NB4 (cell line): ENCODE measurements around the gene PKM.
A peak's percentile ranks its signal among the peaks of the same experiment; 100 is the strongest.

Source experiments
- DNase-seq: peaks from one replicate; pipeline ENCODE4 v3.0.0; 2010; ENCODE audit warnings: low read depth
- H3K4me3 ChIP-seq: one replicate; pipeline ENCODE4 v1.5.1; 2011; ENCODE audit warnings: mild to moderate bottlenecking, low read depth, low read length, moderate library complexity
- MYC ChIP-seq: IDR thresholded peaks from 2 replicates; pipeline ENCODE4 v1.6.1; 2011; ENCODE audit warnings: low read depth, low read length
- POLR2A ChIP-seq: IDR thresholded peaks from 2 replicates; pipeline ENCODE4 v1.6.1; 2011; ENCODE audit warnings: mild to moderate bottlenecking; ENCODE audit not compliant: insufficient read length; ENCODE audit errors: extremely low read depth
- TF ChIP-seq, protein P1 (sequence below): IDR thresholded peaks from 2 replicates; pipeline ENCODE4 v1.6.1; 2011; ENCODE audit warnings: low read depth, low read length
- TF ChIP-seq, protein P2 (sequence below): IDR thresholded peaks from one replicate; pipeline ENCODE4 v1.5.1; 2012; ENCODE audit warnings: low read depth, low read length

PKM gene

DNA sequence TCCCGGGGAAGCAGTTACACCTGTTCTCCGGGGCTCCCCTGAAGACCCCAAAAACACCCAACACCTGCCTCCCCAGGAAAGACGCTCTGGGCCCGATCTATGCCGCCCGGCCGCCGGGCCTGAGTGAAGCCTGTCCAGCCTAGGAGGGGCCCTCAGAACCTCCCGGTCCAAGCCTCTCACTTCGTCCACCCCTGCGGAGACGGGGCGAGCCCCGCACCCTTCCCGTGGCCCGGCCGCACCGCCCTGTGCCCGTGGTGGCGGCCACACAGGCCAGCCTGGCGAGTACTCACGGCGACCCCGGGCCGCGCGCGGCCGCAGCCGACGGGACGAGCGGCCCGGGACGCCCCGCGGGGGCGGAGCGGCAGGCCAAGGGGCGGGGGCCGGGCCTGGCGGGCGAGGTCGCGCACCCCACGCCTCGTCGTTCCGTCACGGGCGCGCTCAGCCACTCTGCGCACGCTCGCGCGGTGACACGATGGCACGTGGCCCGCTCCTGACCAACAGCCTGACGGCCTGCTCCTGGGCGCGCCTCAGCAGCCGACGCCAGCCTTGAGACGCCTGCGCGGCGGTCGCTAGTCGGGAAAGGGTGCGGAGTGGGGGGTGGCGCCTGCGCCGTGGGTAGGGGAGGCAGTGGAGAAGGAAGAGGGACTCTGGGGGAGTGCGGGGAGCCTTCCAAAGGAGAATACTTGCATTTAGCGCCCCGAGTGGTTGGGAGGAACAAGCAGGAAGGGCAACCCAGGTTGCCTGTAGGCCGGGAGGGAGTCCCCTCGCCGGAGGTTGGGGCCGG is 41.4 kb upstream of the PKM start, which contains the start of gene PARP6:
PARP6 (minus strand) TSS at position 342 of the 784 bp plus-strand sequence. CDS start 5,077 bp downstream, outside the sequence.
- TF ChIP-seq, protein P1, sequence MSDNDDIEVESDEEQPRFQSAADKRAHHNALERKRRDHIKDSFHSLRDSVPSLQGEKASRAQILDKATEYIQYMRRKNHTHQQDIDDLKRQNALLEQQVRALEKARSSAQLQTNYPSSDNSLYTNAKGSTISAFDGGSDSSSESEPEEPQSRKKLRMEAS, result peak; percentile 98
- TF ChIP-seq POLR2A (peak; percentile 45), MYC (peak; percentile 59)
- TF ChIP-seq, protein P2, sequence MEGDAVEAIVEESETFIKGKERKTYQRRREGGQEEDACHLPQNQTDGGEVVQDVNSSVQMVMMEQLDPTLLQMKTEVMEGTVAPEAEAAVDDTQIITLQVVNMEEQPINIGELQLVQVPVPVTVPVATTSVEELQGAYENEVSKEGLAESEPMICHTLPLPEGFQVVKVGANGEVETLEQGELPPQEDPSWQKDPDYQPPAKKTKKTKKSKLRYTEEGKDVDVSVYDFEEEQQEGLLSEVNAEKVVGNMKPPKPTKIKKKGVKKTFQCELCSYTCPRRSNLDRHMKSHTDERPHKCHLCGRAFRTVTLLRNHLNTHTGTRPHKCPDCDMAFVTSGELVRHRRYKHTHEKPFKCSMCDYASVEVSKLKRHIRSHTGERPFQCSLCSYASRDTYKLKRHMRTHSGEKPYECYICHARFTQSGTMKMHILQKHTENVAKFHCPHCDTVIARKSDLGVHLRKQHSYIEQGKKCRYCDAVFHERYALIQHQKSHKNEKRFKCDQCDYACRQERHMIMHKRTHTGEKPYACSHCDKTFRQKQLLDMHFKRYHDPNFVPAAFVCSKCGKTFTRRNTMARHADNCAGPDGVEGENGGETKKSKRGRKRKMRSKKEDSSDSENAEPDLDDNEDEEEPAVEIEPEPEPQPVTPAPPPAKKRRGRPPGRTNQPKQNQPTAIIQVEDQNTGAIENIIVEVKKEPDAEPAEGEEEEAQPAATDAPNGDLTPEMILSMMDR, result peak; percentile 69
- peak; percentile 99 for DNase-seq
- H3K4me3 ChIP-seq, result peak within 1 kb of the TSS; percentile 73

DNA sequence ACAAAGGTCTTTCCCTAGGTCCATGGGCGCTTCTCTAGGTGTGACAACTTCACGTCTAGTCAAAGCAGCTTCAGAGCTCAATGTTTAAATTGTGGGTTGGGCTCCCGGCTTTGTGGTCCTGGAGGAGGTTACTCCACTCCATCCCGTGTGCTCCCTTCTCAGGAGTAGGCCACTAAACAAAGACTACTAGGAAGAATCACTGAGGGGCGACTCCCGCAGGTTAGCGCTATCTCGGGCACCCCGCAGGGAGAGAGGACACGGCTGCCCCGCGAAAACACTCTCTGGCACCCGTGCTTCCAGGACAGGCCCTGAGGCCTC is 40.9 kb upstream of the PKM start:
- peak; percentile 36 for DNase-seq
- TF ChIP-seq, protein P1, result no peak
- TF ChIP-seq, protein P2, result no peak
- TF ChIP-seq MYC (no peak), POLR2A (no peak)
- peak overlapping the region; percentile 73 for H3K4me3 ChIP-seq

DNA sequence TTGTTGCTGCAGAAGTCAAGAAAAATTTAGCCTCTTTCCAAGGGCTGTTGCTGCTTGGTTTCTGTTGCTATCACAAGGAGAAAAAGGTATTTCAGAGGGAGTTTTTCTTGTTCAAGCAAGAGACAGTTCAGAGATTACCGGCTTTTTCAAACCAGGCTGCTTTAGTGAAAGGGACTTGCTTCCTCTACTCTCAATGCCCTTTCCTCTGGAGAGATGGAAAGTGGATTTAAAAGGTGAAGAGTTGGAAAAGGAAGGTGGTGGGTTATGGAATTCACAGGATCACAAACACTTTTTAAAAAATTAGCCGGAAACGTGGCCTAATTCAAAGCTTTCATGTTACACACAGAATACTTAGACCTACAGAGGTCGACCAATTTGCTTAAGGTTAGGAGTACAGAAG is 40.2 kb upstream of the PKM start:
- H3K4me3 ChIP-seq, result peak overlapping the region; percentile 73
- TF ChIP-seq, protein P1, result no peak
- TF ChIP-seq, protein P2, result no peak
- TF ChIP-seq MYC (no peak), POLR2A (no peak)
- no peak for DNase-seq

DNA sequence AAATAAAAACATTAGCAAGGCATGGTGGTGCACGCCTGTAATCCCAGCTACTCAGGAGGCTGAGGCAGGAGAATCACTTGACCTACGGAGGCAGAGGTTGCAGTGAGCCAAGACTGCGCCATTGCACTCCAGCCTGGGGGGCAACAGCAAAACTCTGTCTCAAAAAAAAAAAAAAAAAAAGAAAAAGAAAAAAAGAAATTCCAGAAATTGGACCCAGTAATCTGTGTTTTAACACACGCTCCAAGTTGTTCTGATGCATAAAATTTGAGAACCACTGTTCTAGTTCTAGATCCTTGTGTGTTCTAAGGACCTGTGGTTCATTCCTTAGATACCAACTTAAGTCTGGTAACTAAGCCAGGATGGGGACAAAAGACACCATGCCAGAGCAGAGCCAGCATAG is 38.7 kb upstream of the PKM start:
- TF ChIP-seq, protein P2, result no peak
- TF ChIP-seq POLR2A, result no peak
- TF ChIP-seq MYC, result no peak
- TF ChIP-seq, protein P1, result no peak
- H3K4me3 ChIP-seq, result no peak overlapping the region
- no peak for DNase-seq

DNA sequence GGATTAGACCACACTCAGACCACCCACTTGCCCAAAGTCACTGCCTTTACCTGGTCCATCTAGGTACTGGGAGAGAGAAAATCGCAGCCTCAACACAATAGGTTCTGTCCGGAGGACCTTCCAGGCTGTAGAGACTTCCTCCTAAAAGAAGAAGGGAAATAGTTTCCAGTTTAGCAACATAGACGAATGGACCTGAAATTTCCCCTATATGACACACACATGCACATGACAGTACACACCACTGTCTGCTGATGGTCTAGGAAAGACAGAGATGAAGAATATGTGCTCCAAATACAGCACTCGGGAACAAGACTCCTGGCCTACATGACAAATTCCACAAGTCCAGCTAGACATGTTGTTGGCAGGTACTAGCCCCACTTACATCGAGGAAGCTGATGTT is 34.0 kb upstream of the PKM start:
- H3K4me3 ChIP-seq, result no peak overlapping the region
- TF ChIP-seq, protein P2, result no peak
- TF ChIP-seq MYC (no peak), POLR2A (no peak)
- TF ChIP-seq, protein P1, result no peak
- DNase-seq, result no peak
